Loucy (cell line): Measurements from ENCODE around the gene CEP85L.

Experiments used
- H2AFZ ChIP-seq: fragments of 200-600 bp; sonication (generic); 2 replicates; pipeline ENCODE4 v1.6.0; 2016; ENCODE audit warnings: antibody characterized with exemption, mild to moderate bottlenecking, low read length, moderate library complexity
- H3F3A ChIP-seq: fragments of 200-600 bp; 2 replicates; pipeline ENCODE4 v1.6.0; 2016; ENCODE audit warnings: antibody characterized with exemption, low read depth, mild to moderate bottlenecking
- H3K27me3 ChIP-seq: fragments of 200-600 bp; sonication (generic); 2 replicates; pipeline ENCODE4 v1.6.1; 2014; ENCODE audit warnings: low read length, mild to moderate bottlenecking; ENCODE audit not compliant: insufficient read depth, poor library complexity, severe bottlenecking
- H3K36me3 ChIP-seq: fragments of 200-600 bp; sonication (generic); 2 replicates; pipeline ENCODE4 v1.6.1; 2016; ENCODE audit warnings: low read length; ENCODE audit not compliant: insufficient read depth
- H3K4me1 ChIP-seq: fragments of 200-600 bp; sonication (generic); 2 replicates; pipeline ENCODE4 v1.5.1; 2014; ENCODE audit warnings: low read length, mild to moderate bottlenecking; ENCODE audit not compliant: insufficient read depth, poor library complexity, severe bottlenecking
- H3K4me2 ChIP-seq: fragments of 200-600 bp; sonication (generic); 2 replicates; pipeline ENCODE4 v1.6.0; 2014; ENCODE audit warnings: antibody characterized with exemption, low read length, low read depth, mild to moderate bottlenecking; ENCODE audit not compliant: poor library complexity, severe bottlenecking
- H3K4me3 ChIP-seq: fragments of 200-600 bp; sonication (generic); 2 replicates; pipeline ENCODE4 v1.5.1; 2014; ENCODE audit warnings: low read length, mild to moderate bottlenecking, mixed read lengths; ENCODE audit not compliant: poor library complexity, severe bottlenecking
- H3K79me2 ChIP-seq: fragments of 200-600 bp; sonication (generic); 2 replicates; pipeline ENCODE4 v1.6.1; 2014; ENCODE audit warnings: low read length; ENCODE audit not compliant: insufficient read depth
- H3K9ac ChIP-seq: fragments of 200-600 bp; sonication (generic); 2 replicates; pipeline ENCODE4 v1.6.0; 2014; ENCODE audit warnings: mild to moderate bottlenecking, low read depth, low read length, moderate library complexity; ENCODE audit not compliant: poor library complexity, severe bottlenecking
- H3K9me2 ChIP-seq: fragments of 200-600 bp; sonication (generic); replicated peaks from 2 replicates; pipeline ENCODE4 v1.6.1; 2016; ENCODE audit warnings: low read depth, low read length, mixed read lengths
- H3K9me3 ChIP-seq: fragments of 200-600 bp; sonication (generic); 2 replicates; pipeline ENCODE4 v1.6.1; 2014; ENCODE audit warnings: mild to moderate bottlenecking, antibody characterized with exemption, low read length, low read depth; ENCODE audit not compliant: insufficient read depth
- H4K20me1 ChIP-seq: fragments of 200-600 bp; sonication (generic); 2 replicates; pipeline ENCODE4 v1.6.0; 2014; ENCODE audit warnings: antibody characterized with exemption, low read length, mild to moderate bottlenecking; ENCODE audit not compliant: insufficient read depth, poor library complexity, severe bottlenecking
- CTCF ChIP-seq: fragments of 200-600 bp; sonication (generic); conservative IDR thresholded peaks from 2 replicates; pipeline ENCODE4 v1.5.1; 2014; ENCODE audit warnings: mild to moderate bottlenecking, antibody characterized with exemption, low read length
- EZH2phosphoT487 ChIP-seq: fragments of 200-600 bp; IDR thresholded peaks from 2 replicates; pipeline ENCODE4 v1.6.1; 2018; ENCODE audit warnings: antibody characterized with exemption, mild to moderate bottlenecking, moderate library complexity, borderline replicate concordance

CEP85L gene

GRCh38 chr6:118529756-118530155 is 121.6 kb downstream of the CEP85L start:
- Histone ChIP-seq H3K4me3 (no peak overlapping the region), H4K20me1 (no peaks in the 10 kb centered on the region), H3K79me2 (peaks cover 60% of the 10 kb centered on the region), H3K36me3 (no peaks in the 10 kb centered on the region; the same call in 1 of the 2 replicates), H3K9me2 (no peaks in the 10 kb centered on the region), H3K9me3 (peaks cover 6% of the 10 kb centered on the region; the same call in 1 of the 2 replicates), H2AFZ (no peak overlapping the region), H3K27me3 (no peaks in the 10 kb centered on the region), H3K9ac (no peak overlapping the region), H3F3A (no peaks in the 10 kb centered on the region), H3K4me1 (no peaks in the 10 kb centered on the region), H3K4me2 (no peak overlapping the region)
- TF ChIP-seq EZH2phosphoT487 (no peak), CTCF (no peak)

- no peaks in the 10 kb centered on the region for H3F3A ChIP-seq
- no peaks in the 10 kb centered on the region for H3K4me1 ChIP-seq
- H3K4me2 ChIP-seq, result no peak overlapping the region
- no peaks in the 10 kb centered on the region for H3K27me3 ChIP-seq
- TF ChIP-seq EZH2phosphoT487 (no peak), CTCF (no peak)
- no peak overlapping the region for H3K9ac ChIP-seq
- H3K9me3 ChIP-seq, result peaks cover 6% of the 10 kb centered on the region; the same call in 1 of the 2 replicates
- no peaks in the 10 kb centered on the region for H4K20me1 ChIP-seq
- H3K79me2 ChIP-seq, result peaks cover 56% of the 10 kb centered on the region
- no peak overlapping the region for H3K4me3 ChIP-seq
- H3K36me3 ChIP-seq, result peaks cover 6% of the 10 kb centered on the region; the same call in 1 of the 2 replicates
- H3K9me2 ChIP-seq, result no peaks in the 10 kb centered on the region
- no peak overlapping the region for H2AFZ ChIP-seq
Observed at GRCh38 chr6:118528129-118528528, 123.3 kb downstream of the CEP85L start.

GRCh38 chr6:118525913-118526780 is 125.2 kb downstream of the CEP85L start:
- Histone ChIP-seq H3K9me3 (peaks cover 3% of the 10 kb centered on the region; the same call in 1 of the 2 replicates), H3K9me2 (no peaks in the 10 kb centered on the region), H3K27me3 (no peaks in the 10 kb centered on the region), H3F3A (no peaks in the 10 kb centered on the region), H2AFZ (no peak overlapping the region), H3K79me2 (peaks cover 37% of the 10 kb centered on the region), H4K20me1 (no peaks in the 10 kb centered on the region), H3K4me3 (no peak overlapping the region), H3K4me1 (no peaks in the 10 kb centered on the region), H3K36me3 (peaks cover 20% of the 10 kb centered on the region; the same call in 1 of the 2 replicates), H3K4me2 (no peak overlapping the region), H3K9ac (no peak overlapping the region)
- TF ChIP-seq CTCF (no peak), EZH2phosphoT487 (no peak)
